Measurements from ENCODE around the gene HDGFL2. TPM values are rescaled to one million over a fixed set of nuclear protein-coding genes. Genes with fewer than 3 reads are reported as not detected.

The HDGFL2 gene
- total RNA-seq, 1 experiment from 2014 or later, result 108 TPM

- H3K23ac ChIP-seq (ENCODE audit: insufficient read length, low read depth, low read length), result no peak overlapping the region
- no peak overlapping the region for H2BK12ac ChIP-seq (ENCODE audit: insufficient read length, low read depth, low read length)
- TF ChIP-seq CTCF (conservative IDR thresholded peaks at IDR 0.05), result no peak
- H3K4me2 ChIP-seq (ENCODE audit: insufficient read depth, insufficient read length, low read length), result no peak overlapping the region
- no peak overlapping the region for H3K27ac ChIP-seq (ENCODE audit: insufficient read length, low read depth, low read length)
- no peaks in the 10 kb centered on the region for H3K79me1 ChIP-seq (ENCODE audit: insufficient read depth, low read depth, low read length, poor library complexity, severe bottlenecking)
- no peak overlapping the region for H2AK5ac ChIP-seq (ENCODE audit: insufficient read length, low read length)
- no peaks in the 10 kb centered on the region for H3K23me2 ChIP-seq (ENCODE audit: insufficient read length, low read depth, low read length, poor library complexity, severe bottlenecking)
- no peaks in the 10 kb centered on the region for H4K20me1 ChIP-seq (ENCODE audit: control insufficient read depth, insufficient read depth, insufficient read length)
- no peak for DNase-seq
- no peak overlapping the region for H4K5ac ChIP-seq (ENCODE audit: insufficient read length, low read depth, low read length)
- no peak overlapping the region for H3K56ac ChIP-seq (ENCODE audit: insufficient read length, low read depth, low read length)
- H3K14ac ChIP-seq (ENCODE audit: insufficient read depth, low read length), result no peak overlapping the region
- H3K9me3 Mint-ChIP-seq, result peaks cover 0 to 4% of the 10 kb centered on the region in 2 experiments; a peak in 2 of 5 replicates
- no peaks in the 10 kb centered on the region for H3K79me2 ChIP-seq (ENCODE audit: insufficient read depth, low read length)
- no peaks in the 10 kb centered on the region for H3K27me3 ChIP-seq (ENCODE audit: insufficient read depth, low read length)
- no peak overlapping the region for H2BK20ac ChIP-seq (ENCODE audit: low read depth, low read length, poor library complexity, severe bottlenecking)
- H2BK15ac ChIP-seq (ENCODE audit: low read depth, low read length), result no peak overlapping the region
- H3T11ph ChIP-seq (ENCODE audit: low read length), result no peak overlapping the region
- H3K9me3 ChIP-seq (ENCODE audit: control insufficient read depth, low read depth, low read length), result no peaks in the 10 kb centered on the region
- no peak overlapping the region for H4K91ac ChIP-seq (ENCODE audit: insufficient read length, low read depth, low read length)
- H3K4ac ChIP-seq (ENCODE audit: low read depth, low read length), result no peak overlapping the region
- H3K18ac ChIP-seq (ENCODE audit: insufficient read length, low read depth, low read length), result no peak overlapping the region
- no CpG with 5 or more reads among the region's 77 CpGs for WGBS (ENCODE audit: extremely low coverage, insufficient read length, low lambda C conversion rate)
- no peak overlapping the region for H2BK5ac ChIP-seq (ENCODE audit: insufficient read length, low read length)
- no peak overlapping the region for H2BK120ac ChIP-seq (ENCODE audit: low read depth, low read length, poor library complexity, severe bottlenecking)
- no peak overlapping the region for H3K4me3 Mint-ChIP-seq
- H3K36me3 Mint-ChIP-seq (ENCODE audit: insufficient read depth in 1 of 3, low read depth in 3 of 3), result peaks cover 0 to 14% (median 3%) of the 10 kb centered on the region in 3 experiments; a peak in 5 of 7 replicates
- no peak overlapping the region for H3K9ac ChIP-seq (ENCODE audit: extremely low read depth, insufficient read length, low read length)
- H3K4me1 ChIP-seq (ENCODE audit: insufficient read depth, low read length), result no peaks in the 10 kb centered on the region
- peaks cover 9% of the 10 kb centered on the region for H3K27me3 Mint-ChIP-seq (ENCODE audit: low read depth)
- H3K27ac Mint-ChIP-seq, result no peak overlapping the region
- H2AFZ ChIP-seq (ENCODE audit: low read length), result no peak overlapping the region
- peaks cover 6 to 9% of the 10 kb centered on the region in 2 experiments for H3K4me1 Mint-ChIP-seq
- no peak overlapping the region for H4K8ac ChIP-seq (replicated peaks; ENCODE audit: insufficient read length, low read depth, low read length)
These were observed 71.1 kb downstream of the HDGFL2 start for GRCh38 chr19:4542896-4543841.

Measured in H9 (cell line).